Ureter (tissue), 1 donor: ENCODE measurements around the gene ATG2B. TPM values are rescaled to one million over a fixed set of nuclear protein-coding genes. Genes with fewer than 3 reads are reported as not detected.
"Not testable (repeated sequence)": the region's sequence is repeated elsewhere in the genome, so short reads cannot be mapped to it uniquely, and the experiment has no call there.

ENCODE experiments used
- DNase-seq: peaks from one replicate; pipeline ENCODE4 v3.0.0-alpha.2; 2020; ENCODE audit warnings: low spot score
- total RNA-seq: library from RNA; stranded (reverse); gene quantifications from one replicate; pipeline ENCODE4 v1.2.4, GENCODE V29; 2023
- donor health status: DM: yes; HTN: yes; CAD: no.

Gene ATG2B
- total RNA-seq, 1 donor from 2014 or later: 35.8 TPM

DNA sequence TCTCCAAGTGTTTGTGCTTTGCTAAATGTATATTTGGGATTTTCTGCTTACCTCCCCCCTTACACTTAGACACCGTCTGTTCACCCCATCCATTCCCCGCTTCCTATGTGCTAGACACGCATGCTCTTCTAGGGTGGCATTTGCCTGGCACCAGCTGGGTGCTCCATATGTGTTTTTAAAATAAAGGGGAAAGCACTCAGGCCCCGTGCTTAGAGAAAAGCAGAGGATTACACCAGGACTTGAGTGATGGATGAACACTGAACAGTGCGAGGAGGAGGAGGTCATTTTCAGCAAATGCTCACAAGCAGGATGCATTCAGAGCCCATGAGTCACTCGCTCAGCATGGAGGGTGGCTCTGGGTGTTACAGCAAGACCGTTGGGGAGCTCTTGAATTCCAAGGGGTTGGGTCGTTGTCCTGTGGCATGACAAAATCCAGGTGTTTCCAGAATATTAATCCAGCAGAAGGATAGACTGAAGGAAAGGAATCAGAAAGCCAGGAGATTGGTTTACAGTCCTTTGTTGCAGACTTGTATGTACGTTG lies 110.1 kb downstream of the ATG2B start:
- DNase-seq: no peak

DNA sequence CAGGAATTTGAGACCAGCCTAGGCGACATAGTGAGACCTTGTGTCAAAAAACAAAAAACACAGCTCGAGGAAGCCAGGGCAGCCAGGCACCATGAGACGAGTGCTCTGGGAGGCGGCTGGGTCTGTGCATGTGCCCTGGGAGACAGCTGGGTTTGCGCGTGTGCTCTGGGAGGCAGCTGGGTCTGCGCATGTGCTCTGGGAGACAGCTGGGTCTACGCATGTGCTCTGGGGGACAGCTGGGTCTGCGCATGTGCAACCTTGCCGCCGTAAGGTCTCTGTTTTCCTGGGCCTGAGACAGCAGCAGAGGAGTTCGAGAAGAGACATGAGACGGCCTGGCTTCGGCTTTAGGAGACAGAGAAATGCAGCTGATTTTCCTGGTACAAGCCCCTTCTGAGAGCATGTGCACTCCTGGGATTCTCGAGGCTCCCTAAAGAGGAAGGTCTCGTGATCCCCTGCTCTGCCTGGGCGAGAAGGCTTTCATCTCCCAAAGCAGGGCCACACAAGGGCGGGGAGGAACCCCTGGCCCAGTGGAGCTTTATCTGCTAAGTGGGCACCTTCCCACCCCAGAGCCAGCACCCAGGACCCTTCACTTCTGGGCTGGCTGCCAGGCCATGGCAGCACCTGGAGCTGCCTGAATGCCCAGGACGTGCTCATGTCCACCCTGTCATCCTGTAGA lies 110.7 kb downstream of the ATG2B start:
- no peak for DNase-seq

DNA sequence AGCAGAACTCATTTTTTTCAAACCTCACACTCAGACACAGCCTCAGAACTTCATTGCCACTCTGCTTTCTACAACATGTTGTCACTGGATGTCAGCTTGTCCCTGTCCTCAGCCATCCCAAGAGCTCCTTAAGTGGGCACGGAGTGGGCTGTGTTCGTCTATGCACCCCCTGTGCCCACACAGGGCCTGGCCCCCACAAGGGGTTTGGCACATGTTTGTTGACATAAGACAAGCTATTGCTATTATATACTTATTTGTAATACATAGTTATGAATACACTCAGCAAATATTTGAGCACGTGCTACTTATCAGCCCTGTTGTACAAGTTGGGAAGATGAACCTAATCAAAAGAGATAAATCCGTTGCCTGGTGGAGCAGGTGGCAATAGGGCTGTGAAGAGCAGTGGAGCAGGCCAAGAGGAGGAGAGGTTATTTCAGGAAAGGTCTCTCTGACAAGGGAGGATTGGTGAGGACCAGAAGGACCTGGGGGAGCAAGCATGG lies 111.4 kb downstream of the ATG2B start:
- no peak for DNase-seq

DNA sequence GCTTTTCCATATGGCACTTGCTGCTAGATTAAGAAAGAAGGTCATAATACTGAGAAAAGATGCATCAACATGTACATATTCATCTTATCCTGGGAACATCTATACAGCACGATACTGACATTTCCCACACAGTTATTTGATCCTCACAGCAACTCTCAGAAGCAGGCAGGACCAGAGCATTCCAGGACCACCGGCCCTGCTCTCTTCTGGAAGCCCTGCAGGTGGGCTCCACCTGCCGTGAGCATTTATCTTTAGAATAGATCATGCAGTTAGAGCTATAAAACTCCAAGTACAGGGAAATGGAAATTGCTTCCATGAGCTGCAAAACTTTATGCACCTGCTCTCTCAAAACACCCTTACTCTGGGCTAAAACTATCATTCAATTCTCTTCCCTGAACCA lies 112.7 kb downstream of the ATG2B start:
- no peak for DNase-seq

DNA sequence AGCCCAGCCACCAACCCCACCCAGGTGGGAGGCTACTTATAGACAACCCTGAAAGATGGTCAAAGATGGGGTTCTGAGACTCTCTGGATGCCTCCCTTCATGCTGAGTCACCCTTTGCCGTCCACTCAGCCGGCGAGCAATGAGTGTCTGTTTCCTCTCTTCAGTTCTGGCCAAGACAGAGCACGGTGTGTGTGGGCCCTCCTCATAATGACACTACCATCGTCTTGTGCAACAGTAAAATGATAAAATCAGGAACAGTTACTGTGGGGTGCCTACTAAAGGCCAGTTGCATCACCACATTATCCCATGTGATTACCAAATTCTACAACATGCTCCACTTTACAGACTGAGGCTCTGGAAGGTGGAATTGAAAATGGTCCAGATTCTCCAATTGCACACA lies 114.1 kb downstream of the ATG2B start:
- no peak for DNase-seq

DNA sequence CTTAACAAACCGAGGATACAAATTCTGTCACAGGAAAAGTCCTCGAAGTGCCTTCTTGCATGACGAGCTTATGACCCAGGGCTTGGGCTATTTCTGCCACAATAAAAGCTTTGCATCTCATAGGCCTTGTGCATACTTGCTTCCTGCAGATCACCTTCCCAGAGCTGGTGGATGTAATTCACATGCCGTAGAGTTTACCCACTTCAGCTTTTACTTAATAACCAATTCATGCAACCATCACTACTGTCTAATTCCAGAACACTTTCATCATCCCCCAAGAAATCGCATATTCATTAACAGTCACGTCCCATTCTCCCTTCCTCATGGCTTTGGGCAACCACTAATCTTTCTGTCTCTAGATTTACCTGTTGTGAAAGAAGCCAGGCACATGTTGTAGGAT lies 116.1 kb downstream of the ATG2B start:
- no peak for DNase-seq

DNA sequence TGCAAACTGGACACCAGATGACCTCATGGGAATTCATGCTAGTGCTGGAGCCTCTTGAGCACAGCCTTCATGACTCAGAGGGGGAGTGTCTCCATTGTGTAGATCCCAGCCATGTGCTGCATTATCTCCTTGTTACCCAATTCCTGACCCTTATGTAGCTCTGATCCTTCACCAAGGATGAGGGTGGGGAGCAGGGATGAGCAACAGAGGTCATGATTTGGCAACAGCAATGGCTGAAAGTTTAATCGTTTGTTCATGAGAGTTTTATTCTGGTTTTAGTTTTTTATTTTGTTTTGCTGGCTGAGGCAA lies 116.6 kb downstream of the ATG2B start:
- DNase-seq: no peak

DNA sequence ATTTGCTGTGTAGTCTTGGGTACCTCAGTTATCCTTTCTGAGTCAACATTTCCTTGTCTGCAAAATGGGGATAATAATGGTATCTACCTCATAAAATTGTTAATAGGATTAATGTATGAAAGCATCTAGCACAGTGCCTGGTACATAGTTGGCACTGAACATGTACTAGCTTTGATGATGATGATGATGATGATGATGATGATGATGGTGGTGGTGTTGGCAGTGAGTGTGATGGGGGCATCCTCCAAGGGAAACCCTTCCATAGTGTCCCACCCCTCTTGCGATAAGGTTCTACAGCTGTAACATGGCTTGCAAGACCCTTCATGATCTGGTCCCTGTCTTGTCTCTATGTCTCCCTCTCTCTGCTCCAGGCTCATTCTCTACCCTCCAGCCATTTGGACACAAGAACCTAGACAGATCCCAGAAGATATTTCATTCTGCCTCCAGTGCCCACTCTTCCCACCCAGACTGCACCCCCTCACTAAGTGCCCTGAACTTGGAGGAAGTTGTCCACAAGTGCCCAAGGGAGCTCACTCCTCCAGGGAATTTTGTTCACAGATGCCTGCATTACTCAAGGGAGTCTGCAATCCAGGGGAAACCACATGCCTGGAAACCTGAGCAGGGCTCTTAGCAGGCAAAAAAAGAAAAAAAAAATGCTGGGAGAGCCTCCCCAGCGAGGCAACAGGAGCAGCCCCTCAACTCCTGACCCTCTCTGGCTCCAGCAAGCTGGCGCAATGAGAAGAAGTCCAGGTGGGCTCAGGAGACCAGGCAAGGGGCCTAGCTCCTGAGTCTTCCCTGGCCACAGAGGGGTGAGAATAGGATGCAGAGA lies 117.2 kb downstream of the ATG2B start:
- DNase-seq: no peak

DNA sequence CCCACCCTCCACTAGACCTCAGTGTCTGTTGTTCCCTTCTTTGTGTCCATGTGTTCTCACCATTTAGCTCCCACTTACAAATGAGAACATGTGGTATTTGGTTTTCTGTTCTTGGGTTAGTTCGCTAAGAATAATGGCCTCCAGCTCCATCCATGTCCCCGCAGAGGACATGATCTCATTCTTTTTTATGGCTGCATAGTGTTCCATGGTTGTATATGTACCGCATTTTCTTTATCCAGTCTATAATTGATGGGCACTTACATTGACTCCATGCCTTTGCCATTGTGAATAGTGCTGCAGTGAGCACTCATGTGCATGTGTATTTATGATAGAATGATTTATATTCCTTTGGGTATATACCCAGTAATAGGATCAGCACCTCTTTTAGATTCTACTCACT lies 118.1 kb downstream of the ATG2B start:
- not testable (repeated sequence) for DNase-seq

DNA sequence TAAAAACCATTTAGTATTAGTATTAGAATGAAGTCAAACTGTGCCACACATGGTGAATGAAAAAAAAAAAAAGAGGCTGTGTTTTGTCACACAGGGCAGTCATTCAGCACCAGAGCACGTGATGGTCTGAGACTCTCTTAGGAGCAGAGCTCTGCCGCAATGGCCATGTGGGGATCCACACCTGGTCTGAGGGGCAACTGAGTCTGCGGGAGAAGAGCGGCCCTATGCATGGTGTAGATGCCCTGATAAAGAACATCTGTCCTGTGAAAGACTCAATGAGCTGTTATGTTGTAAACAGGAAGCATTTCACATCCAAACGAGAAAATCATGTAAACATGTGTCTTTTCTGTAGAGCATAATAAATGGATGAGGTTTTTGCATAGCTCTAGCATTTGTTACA lies 119.4 kb downstream of the ATG2B start:
- DNase-seq: no peak

DNA sequence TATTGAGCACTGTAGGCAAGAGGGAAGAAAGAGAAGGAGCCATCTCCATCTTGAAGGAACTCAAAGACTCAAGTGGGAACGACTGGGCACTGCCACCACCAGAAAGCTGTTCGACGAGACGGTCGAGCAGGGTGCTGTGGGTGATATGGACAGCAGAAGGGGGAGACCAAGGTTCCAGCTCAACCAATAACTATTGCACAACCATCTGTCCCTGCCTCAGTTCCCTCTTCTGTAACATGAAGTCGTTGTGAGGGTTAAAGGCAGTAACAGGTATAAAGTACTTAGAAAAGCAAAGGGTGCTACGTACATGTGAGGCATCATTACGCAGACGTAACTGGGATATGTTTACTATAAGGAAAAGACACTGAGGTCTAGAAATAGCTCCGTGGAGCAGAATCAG lies 121.0 kb downstream of the ATG2B start:
- DNase-seq: no peak

DNA sequence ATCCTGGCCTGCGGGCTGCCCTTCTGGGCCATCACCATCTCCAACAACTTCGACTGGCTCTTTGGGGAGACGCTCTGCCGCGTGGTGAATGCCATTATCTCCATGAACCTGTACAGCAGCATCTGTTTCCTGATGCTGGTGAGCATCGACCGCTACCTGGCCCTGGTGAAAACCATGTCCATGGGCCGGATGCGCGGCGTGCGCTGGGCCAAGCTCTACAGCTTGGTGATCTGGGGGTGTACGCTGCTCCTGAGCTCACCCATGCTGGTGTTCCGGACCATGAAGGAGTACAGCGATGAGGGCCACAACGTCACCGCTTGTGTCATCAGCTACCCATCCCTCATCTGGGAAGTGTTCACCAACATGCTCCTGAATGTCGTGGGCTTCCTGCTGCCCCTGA lies 122.5 kb downstream of the ATG2B start:
- no peak for DNase-seq

DNA sequence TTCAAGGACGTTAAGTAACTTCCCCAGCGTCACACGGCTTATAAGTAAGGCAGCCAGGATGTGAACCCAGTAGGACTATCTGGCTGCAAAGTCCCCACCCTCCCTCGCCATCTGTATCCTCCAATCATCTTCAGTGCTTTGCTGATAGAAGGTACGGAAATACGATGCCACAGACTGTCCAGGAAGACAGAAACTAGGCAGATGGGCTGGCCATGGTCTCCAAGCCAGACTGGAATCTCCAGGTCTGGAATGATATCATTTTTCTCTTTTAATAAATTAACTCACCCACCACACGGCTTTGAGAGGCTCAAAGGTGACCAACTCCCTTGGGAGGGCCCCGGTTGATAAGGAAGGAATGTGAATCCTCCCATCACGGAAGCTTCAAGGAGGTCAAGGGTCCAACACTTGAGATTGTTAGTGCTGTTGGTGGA lies 123.4 kb downstream of the ATG2B start:
- DNase-seq: no peak

DNA sequence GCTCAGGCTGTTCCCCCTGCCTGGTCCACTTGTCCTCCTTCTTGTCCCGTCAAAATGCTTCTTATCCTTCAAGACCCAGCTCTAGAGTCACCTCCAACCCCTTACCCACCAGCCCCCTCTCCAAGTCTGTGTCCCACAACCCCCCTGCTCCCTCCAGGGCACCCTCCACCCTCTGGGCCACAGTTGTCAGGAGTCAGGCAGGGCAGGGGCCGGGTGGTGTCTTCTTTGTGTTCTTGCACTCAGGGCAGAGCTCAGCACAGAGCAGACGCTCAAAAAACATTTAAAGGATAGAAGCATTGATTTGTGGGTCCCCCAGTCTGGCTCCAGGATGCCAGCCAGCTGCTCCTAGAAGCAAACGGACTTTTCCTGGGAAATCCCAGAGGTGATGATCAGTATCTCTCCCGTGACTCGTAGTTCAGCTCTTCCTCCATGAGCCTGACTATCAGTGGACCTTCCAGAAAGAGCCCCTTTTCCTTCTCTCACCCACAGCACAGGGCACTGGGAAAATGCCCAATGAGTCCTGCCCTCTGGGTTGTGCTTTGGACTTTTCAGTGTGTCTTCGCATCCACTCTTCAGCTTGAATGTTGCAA lies 124.4 kb downstream of the ATG2B start:
- no peak for DNase-seq

DNA sequence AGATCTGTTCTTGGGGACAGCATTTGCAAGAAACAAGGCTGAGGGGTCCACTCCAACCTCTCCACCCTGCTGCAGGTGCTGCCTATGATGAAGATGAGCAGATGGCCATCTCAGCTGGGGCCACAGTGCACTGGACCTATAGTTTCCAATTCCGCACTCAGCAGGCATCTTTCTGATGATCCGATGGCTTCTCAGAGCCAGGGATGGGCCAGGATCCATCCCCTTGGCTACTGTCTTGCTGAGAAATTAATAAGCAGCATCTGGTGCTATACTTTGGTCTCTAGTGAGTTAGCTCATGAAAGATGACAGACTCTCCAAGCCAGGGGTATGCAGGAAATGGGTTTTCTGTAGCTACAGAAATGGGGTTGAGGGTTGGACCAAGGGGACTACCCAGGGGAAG lies 125.5 kb downstream of the ATG2B start:
- DNase-seq: no peak

DNA sequence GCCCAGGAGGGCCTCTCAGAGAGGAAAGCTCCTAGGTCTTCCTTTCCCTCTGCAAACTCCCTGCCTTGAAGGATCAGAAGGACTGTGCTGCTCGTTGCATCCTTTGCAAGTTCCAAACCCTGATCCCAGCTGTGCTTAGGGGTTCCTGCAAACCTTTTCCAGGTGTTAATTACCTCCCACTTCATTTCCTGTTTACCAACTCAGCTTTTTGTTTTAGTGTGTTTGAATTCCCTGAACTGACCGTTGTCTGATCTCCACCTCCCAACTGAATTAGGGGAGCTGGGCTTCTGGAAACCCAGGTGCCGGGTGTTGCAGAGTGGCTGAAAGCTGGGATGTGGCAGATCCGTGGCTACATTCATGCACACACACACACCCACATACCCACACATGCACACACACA lies 127.7 kb downstream of the ATG2B start:
- DNase-seq: no peak

DNA sequence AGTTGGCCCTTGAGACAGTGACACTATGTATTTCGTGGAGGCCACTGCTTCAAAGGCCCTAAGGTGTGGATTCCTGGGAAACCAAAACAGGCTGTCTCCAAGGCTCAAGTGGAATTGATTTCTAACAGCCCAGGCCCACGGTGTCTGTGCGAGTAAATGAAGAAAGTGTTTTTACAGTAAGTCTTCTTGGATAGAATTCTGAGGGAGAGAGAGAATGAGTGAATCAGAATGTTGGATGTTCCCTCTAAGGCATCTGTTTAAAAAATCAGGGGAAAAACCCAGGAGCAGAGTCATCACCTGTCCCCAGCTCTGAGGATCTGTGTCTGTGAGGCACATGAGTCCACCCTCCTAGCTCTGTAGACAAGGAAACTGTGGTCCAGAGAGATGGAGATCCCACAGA lies 129.5 kb downstream of the ATG2B start:
- DNase-seq: no peak

DNA sequence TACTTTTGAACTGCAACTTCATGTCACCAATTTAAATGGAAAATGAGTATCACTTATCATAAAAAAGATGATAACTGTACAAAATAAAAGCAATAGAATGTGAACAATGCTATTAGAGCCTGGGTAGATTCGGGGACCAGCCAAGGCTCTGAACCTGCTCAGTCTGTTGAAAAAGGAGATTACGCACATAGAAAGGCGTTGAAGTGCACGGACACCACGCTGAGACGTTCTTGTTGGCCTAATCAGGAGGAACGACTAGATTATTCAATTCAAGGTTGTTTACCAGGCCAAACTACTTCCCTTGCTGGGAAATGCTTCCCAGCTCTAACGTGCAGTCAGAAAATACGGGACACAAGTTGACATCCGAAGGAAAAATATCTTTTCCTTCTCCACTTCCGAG lies 130.6 kb downstream of the ATG2B start:
- DNase-seq: no peak

DNA sequence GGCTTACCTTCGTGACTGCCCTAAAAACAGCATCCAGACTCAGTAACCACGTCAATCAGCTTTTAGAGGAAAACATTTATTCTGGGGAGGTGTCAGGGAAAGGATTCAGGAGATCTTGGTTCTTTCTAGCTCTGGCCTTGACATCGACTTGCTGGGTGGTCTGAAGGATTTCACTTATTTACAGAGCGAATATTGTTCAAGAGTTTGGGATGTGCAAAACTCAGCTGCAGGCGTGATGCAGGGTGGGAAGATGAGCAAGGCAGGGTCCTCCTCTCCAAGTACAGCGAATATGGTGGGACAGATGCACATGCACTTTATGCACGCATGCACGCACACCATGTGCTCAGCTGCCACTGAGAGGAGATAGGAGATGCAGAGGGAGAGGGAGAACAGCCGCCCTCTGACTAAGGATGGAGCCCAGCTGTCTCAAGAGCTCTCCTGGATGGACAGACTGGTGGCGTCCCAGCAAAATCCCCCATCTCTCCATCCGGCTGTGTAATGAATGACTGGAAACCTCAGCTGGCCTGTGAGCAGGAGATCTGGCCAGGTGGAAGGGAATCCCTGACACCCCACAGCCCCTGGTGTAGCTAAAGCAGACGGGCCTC lies 131.5 kb downstream of the ATG2B start:
- no peak for DNase-seq

DNA sequence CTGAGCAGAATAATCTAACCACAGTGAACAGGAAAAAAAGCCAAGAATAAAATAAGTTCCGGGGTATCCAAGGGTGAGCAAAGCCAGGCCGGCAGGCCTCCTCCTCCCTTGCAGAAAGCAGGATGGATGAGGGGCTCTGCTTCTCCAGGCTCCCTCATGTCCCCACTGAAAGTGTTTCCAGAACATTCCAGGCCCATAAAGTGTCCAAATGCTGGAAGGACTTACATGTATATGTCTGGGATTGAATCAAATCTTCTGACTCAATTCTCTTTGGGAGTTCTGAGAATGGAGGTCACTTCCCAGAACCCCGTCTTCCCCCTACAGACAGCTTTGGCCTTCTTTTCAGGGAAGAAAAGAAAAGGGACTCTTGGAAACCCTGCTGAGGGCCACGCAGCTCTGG lies 132.1 kb downstream of the ATG2B start:
- no peak for DNase-seq

DNA sequence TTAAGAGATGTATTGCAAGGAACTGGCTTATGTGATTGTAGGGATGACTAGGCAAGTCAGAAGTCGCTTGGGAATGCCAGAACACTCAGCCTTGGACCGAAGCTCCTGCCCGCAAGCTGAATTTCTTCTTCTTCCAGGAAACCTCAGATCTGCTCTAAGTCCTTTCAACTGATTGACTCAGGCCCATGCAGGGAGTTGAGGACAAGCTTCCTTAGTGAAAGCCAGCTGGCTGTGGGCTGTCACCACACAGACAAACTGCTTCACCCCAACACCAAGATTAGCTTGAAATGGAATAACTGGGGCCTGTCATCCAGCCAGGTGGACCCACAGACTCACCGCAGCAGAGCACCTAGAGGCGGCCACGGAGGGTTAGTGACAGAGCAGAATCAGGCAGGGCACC lies 133.8 kb downstream of the ATG2B start:
- DNase-seq: no peak
